ENCODE results near the gene KIF4A.

DNA sequence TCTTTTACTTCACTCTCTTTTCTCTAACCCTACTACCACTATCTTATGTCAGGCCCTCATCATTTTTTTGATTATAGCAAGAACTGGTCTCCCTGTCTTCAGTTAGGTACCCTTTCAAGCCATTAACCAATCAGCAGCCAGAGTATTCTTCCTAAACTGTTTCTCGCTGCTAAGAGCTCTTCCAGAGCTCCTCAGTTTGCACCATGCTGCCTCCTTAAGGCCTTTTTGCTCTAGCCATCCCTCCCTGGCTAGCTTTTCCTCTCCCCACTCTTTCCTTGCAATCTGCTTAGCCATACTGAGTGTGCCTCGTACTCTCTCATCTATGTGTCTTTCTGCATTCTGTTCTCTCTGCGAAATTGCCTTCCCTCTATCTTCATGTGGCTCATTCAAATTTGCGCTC lies 32.9 kb downstream of the KIF4A start:
- TF ChIP-seq KAT7 (CRISPR knock-in tag; IDR thresholded peaks at IDR 0.05; ENCODE audit: borderline replicate concordance) (no peak), CREM (CRISPR knock-in tag; IDR thresholded peaks at IDR 0.05) (no peak), SMAD3 (CRISPR knock-in tag; IDR thresholded peaks at IDR 0.05; ENCODE audit: borderline replicate concordance) (no peak), FOXK1 (CRISPR knock-in tag; IDR thresholded peaks at IDR 0.05) (no peak), ATF3 (CRISPR knock-in tag; conservative IDR thresholded peaks at IDR 0.05) (no peak)
- TF ChIP-seq, protein P1, sequence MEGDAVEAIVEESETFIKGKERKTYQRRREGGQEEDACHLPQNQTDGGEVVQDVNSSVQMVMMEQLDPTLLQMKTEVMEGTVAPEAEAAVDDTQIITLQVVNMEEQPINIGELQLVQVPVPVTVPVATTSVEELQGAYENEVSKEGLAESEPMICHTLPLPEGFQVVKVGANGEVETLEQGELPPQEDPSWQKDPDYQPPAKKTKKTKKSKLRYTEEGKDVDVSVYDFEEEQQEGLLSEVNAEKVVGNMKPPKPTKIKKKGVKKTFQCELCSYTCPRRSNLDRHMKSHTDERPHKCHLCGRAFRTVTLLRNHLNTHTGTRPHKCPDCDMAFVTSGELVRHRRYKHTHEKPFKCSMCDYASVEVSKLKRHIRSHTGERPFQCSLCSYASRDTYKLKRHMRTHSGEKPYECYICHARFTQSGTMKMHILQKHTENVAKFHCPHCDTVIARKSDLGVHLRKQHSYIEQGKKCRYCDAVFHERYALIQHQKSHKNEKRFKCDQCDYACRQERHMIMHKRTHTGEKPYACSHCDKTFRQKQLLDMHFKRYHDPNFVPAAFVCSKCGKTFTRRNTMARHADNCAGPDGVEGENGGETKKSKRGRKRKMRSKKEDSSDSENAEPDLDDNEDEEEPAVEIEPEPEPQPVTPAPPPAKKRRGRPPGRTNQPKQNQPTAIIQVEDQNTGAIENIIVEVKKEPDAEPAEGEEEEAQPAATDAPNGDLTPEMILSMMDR (IDR thresholded peaks at IDR 0.05) = no peak
- TF ChIP-seq, protein P2, sequence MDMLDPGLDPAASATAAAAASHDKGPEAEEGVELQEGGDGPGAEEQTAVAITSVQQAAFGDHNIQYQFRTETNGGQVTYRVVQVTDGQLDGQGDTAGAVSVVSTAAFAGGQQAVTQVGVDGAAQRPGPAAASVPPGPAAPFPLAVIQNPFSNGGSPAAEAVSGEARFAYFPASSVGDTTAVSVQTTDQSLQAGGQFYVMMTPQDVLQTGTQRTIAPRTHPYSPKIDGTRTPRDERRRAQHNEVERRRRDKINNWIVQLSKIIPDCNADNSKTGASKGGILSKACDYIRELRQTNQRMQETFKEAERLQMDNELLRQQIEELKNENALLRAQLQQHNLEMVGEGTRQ (CRISPR knock-in tag; IDR thresholded peaks at IDR 0.05) = no peak
- TF ChIP-seq, protein P3, sequence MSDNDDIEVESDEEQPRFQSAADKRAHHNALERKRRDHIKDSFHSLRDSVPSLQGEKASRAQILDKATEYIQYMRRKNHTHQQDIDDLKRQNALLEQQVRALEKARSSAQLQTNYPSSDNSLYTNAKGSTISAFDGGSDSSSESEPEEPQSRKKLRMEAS (CRISPR knock-in tag; IDR thresholded peaks at IDR 0.05) = no peak
- TF ChIP-seq, protein P4, sequence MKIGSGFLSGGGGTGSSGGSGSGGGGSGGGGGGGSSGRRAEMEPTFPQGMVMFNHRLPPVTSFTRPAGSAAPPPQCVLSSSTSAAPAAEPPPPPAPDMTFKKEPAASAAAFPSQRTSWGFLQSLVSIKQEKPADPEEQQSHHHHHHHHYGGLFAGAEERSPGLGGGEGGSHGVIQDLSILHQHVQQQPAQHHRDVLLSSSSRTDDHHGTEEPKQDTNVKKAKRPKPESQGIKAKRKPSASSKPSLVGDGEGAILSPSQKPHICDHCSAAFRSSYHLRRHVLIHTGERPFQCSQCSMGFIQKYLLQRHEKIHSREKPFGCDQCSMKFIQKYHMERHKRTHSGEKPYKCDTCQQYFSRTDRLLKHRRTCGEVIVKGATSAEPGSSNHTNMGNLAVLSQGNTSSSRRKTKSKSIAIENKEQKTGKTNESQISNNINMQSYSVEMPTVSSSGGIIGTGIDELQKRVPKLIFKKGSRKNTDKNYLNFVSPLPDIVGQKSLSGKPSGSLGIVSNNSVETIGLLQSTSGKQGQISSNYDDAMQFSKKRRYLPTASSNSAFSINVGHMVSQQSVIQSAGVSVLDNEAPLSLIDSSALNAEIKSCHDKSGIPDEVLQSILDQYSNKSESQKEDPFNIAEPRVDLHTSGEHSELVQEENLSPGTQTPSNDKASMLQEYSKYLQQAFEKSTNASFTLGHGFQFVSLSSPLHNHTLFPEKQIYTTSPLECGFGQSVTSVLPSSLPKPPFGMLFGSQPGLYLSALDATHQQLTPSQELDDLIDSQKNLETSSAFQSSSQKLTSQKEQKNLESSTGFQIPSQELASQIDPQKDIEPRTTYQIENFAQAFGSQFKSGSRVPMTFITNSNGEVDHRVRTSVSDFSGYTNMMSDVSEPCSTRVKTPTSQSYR (CRISPR knock-in tag; IDR thresholded peaks at IDR 0.05) = no peak
